ENCODE data around the gene TWIST2. TPM values are rescaled to one million over a fixed set of nuclear protein-coding genes. Genes with fewer than 3 reads are reported as not detected.

The TWIST2 gene
- total RNA-seq, 1 donor from 2014 or later, result 2.7 TPM

DNA sequence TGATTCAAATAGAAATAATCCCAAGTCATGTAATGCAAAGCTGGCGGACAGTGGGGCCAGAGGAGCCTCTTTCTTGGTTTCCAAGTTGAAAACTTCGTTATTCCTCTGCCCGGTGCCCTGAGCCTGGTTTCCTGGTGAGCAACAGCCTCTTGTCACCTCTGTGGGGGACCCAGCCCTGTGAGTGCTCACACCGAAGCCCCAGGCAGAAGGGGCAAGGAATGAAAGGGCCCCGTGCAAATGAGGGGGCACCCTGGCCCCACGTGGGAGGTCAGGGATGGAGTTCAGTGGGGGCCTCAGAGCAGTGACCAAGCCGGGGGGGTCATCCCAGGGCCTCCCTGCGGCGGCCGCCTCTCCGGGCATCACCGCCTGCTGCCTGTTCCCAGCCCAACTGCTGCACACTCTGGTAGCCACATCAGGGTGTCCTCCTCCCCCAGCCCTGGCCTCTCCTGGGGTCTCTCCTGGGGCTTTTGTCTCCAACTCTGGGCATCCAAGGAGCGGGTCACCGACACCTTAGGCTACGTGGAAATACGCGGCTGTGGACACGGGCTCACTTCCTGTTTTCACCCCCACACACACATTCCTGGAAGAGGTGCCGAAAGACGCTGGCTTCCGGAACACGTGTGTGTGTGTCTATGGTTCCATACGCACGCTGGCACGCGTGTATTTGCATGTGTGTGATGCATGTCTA, 64.5 kb downstream of the TWIST2 start:
- H3K4me1 ChIP-seq, result peaks cover 4% of the 10 kb centered on the region
- H3K9me3 ChIP-seq (replicated peaks), result peaks cover 8% of the 10 kb centered on the region
- no peak for DNase-seq
- H3K36me3 ChIP-seq, result no peaks in the 10 kb centered on the region
- no peak overlapping the region for H3K27ac ChIP-seq (replicated peaks)
- TF ChIP-seq, protein P1, sequence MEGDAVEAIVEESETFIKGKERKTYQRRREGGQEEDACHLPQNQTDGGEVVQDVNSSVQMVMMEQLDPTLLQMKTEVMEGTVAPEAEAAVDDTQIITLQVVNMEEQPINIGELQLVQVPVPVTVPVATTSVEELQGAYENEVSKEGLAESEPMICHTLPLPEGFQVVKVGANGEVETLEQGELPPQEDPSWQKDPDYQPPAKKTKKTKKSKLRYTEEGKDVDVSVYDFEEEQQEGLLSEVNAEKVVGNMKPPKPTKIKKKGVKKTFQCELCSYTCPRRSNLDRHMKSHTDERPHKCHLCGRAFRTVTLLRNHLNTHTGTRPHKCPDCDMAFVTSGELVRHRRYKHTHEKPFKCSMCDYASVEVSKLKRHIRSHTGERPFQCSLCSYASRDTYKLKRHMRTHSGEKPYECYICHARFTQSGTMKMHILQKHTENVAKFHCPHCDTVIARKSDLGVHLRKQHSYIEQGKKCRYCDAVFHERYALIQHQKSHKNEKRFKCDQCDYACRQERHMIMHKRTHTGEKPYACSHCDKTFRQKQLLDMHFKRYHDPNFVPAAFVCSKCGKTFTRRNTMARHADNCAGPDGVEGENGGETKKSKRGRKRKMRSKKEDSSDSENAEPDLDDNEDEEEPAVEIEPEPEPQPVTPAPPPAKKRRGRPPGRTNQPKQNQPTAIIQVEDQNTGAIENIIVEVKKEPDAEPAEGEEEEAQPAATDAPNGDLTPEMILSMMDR (IDR thresholded peaks at IDR 0.05; ENCODE audit: borderline replicate concordance), result no peak
- intact Hi-C loops (cut with micrococcal nuclease), result no loop called here
- no peak overlapping the region for H3K4me3 ChIP-seq
- peaks cover 23% of the 10 kb centered on the region for H3K27me3 ChIP-seq (ENCODE audit: low read depth)

DNA sequence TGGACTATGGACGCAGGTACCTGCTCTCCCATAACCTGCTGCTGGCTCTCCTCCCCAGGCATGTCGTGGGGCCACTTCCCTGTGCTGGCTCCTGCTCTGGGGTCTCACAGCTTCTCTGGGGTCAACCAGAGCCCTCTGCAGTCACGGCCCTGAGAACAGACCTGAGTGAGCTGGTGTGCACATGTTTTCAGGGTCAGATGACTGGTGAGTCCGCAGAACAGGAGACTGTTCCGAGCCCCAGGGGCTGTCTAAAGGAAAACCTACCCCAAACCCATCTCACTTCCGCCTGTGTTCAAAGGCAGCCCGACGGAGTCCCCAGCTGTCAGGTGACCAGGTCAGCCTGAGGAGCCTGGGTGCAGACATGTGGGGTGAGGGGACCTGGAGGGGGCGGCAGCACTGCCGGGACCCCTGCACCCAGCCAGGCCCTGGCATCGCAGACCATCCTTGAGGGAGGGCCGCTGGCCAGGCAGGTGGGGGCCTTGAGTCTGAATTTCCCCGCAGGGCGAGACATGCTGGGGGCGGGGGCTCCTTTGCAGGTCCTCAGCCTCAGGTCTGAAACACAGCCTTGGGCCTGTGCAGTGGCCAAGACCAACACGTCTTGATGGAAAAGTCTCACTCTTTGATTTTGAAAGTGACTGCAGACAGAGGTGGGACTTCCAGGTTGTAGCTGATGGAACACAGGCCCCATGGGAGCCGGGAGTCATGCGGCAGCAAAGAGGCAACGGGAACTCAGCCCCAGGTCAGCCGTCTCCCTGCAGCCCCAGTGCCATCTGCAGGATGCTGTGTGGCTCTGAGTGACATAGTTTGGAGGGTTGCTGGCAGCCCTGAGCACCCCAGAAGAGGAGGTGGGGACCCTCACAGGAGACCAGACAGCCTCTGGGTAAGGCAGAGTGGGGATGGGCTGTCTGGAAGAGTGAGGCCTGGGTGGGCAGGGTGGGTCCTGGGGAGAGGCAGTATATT, 65.3 kb downstream of the TWIST2 start:
- Histone ChIP-seq H3K9me3 (replicated peaks) (peaks cover 8% of the 10 kb centered on the region), H3K27me3 (ENCODE audit: low read depth) (peaks cover 24% of the 10 kb centered on the region), H3K27ac (replicated peaks) (no peak overlapping the region), H3K36me3 (no peaks in the 10 kb centered on the region), H3K4me3 (no peak overlapping the region), H3K4me1 (peaks cover 4% of the 10 kb centered on the region)
- TF ChIP-seq, protein P1 (IDR thresholded peaks at IDR 0.05; ENCODE audit: borderline replicate concordance), result no peak
- intact Hi-C loops (cut with micrococcal nuclease), result no loop called here
- DNase-seq, result no peak

DNA sequence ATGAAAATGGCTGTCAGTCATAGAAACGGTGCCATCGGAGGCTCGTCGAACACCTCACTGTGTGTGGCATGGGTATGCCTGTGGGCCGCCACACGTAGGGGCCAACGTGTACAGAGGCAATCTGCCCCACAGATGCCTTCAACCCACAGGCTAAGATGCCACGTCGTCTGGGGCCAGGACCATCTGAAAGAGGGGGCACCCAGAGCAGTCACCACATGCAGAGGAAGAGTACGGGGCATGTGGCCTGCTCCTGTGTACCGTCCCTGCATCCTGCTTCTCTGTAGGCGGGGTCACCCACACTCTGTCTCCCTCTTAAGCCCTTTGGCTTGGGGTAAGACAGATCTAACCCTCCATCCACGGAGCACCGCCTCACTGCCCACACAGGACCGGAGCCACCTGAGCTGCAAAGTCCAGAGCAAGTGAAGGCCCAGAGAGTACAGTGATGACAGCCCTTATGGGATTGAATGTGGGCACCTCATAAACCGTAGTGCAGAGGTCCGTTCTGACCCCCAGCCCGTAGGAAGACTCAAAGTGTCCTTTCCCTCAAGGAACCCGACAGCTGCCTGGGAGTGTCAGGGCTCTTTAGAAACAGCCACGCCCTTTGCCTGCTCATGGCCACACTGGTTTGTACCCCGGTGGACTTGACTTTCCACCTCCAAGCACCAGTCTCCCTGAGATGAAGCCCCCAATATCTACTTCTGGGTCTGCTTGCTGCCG, 66.2 kb downstream of the TWIST2 start:
- intact Hi-C loops (cut with micrococcal nuclease), result no loop called here
- DNase-seq, result no peak
- TF ChIP-seq, protein P1 (IDR thresholded peaks at IDR 0.05; ENCODE audit: borderline replicate concordance), result no peak

DNA sequence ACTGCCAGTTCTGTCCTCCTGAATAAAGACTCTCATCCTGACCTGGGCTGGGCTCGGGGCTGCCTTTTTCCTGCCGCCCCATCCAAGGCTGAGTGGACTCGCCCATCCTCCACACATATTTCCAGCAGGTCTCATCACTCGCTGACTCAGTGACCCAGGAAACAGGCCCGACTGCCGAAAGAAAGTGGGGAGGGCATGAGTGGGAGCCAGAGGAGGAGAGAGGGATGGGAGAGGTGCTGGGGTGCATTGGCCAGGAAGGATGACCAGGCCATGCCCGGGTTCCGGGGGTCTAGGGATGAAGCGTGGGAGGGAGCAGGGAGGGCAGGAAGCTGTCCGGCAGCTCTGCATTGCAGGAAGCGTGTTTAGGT, 66.7 kb downstream of the TWIST2 start:
- no peak for DNase-seq
- no peak overlapping the region for H3K4me3 ChIP-seq

More for the DNA sequence above, 66.2 kb downstream of the TWIST2 start:
- peaks cover 24% of the 10 kb centered on the region for H3K27me3 ChIP-seq (ENCODE audit: low read depth)
- H3K36me3 ChIP-seq, result no peaks in the 10 kb centered on the region
- H3K4me1 ChIP-seq, result peaks cover 4% of the 10 kb centered on the region
- peaks cover 8% of the 10 kb centered on the region for H3K9me3 ChIP-seq (replicated peaks)
- H3K4me3 ChIP-seq, result no peak overlapping the region
- H3K27ac ChIP-seq (replicated peaks), result no peak overlapping the region

DNA sequence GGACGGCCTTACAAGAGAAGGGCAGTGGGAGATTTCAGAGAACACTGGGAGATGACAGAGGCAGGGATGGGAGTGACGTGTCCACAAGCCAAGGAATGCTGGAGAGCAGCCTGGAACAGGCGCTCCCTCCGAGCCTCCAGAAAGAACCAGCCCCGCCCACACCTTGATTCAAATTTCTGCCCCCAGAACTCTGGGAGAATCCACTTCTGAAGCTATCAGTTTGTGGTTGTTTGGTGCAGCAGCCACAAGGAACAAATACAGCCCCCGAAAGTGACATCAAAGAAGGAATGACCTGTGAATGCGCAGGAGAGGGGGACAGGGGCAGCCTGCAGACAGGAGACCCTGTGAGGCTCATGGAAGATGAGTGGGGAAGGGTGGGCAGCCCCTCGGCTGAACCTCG, 67.3 kb downstream of the TWIST2 start:
- TF ChIP-seq, protein P1 (IDR thresholded peaks at IDR 0.05; ENCODE audit: borderline replicate concordance), result no peak

More for the DNA sequence above, 66.7 kb downstream of the TWIST2 start:
- intact Hi-C loops (cut with micrococcal nuclease), result no loop called here
- peaks cover 8% of the 10 kb centered on the region for H3K9me3 ChIP-seq (replicated peaks)
- no peaks in the 10 kb centered on the region for H3K36me3 ChIP-seq
- TF ChIP-seq, protein P1 (IDR thresholded peaks at IDR 0.05; ENCODE audit: borderline replicate concordance), result no peak
- no peak overlapping the region for H3K27ac ChIP-seq (replicated peaks)
- peaks cover 24% of the 10 kb centered on the region for H3K27me3 ChIP-seq (ENCODE audit: low read depth)
- no peaks in the 10 kb centered on the region for H3K4me1 ChIP-seq

More for the DNA sequence above, 67.3 kb downstream of the TWIST2 start:
- Histone ChIP-seq H3K4me3 (no peak overlapping the region), H3K9me3 (replicated peaks) (peaks cover 8% of the 10 kb centered on the region), H3K4me1 (no peaks in the 10 kb centered on the region), H3K27ac (replicated peaks) (no peak overlapping the region), H3K27me3 (ENCODE audit: low read depth) (peaks cover 24% of the 10 kb centered on the region), H3K36me3 (no peaks in the 10 kb centered on the region)
- DNase-seq, result no peak
- intact Hi-C loops (cut with micrococcal nuclease), result no loop called here
